Measurements from ENCODE around the gene ROBO4.
A peak's percentile ranks its signal among the peaks of the same experiment; 100 is the strongest.

The ROBO4 gene

DNA sequence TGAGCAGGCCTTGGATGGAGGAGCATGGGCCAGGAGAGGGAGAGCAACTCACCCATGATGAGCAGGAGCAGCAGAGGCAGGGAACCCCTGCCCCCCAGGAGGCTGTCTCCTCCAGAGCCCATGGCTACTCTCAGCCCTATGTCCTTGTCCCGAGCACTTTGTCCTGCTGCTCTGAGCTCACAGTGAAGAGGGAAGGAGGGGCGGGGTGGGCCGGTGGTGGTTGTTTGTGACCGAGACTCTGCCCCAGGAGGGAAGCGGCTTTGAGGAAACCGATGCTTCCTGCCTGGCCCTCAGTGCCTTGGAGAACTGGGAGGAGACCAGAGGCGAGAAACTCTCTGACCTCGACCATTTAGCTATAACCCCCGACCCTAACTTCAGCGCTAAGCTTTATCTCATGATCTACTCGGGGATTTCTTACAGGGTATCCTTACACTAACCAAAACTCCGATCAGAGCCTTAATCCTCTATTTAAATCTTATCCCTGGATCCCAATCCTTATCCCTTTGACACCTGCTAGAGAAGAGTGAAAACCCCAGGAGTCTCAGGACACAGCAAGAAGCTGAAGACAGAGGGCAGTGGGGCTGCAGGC lies at the start of gene ROBO4:
TSS of gene ROBO4 (minus strand) at position 192 of the 589 bp plus-strand sequence. CDS start at position 122, 70 bp downstream.
- no peaks in the 10 kb centered on the region for H3K9me3 Mint-ChIP-seq
- H3K4me1 Mint-ChIP-seq (ENCODE audit: low read depth), result no peaks in the 10 kb centered on the region
- no peak within 1 kb of the TSS for H3K4me3 Mint-ChIP-seq
- no peak within 1 kb of the TSS for H3K27ac Mint-ChIP-seq
- no peaks in the 10 kb centered on the region for H3K36me3 Mint-ChIP-seq (ENCODE audit: low read depth)
- peaks cover 26% of the 10 kb centered on the region for H3K27me3 Mint-ChIP-seq

- H3K27me3 Mint-ChIP-seq, result no peaks in the 10 kb centered on the region
- H3K4me1 Mint-ChIP-seq (ENCODE audit: low read depth), result peaks cover 12% of the 10 kb centered on the region
- H3K9me3 Mint-ChIP-seq, result peaks cover 7% of the 10 kb centered on the region
- H3K36me3 Mint-ChIP-seq (ENCODE audit: low read depth), result peaks cover 11% of the 10 kb centered on the region
- H3K4me3 Mint-ChIP-seq, result no peak overlapping the region
- no peak overlapping the region for H3K27ac Mint-ChIP-seq
Observed at GRCh38 chr11:124946735-124947141, 49.1 kb upstream of the ROBO4 start.

- H3K36me3 Mint-ChIP-seq (ENCODE audit: low read depth), result peaks cover 11% of the 10 kb centered on the region
- H3K4me1 Mint-ChIP-seq (ENCODE audit: low read depth), result peaks cover 12% of the 10 kb centered on the region
- no peak overlapping the region for H3K4me3 Mint-ChIP-seq
- no peaks in the 10 kb centered on the region for H3K27me3 Mint-ChIP-seq
- H3K9me3 Mint-ChIP-seq, result peaks cover 7% of the 10 kb centered on the region
- H3K27ac Mint-ChIP-seq, result no peak overlapping the region
Observed at GRCh38 chr11:124945826-124946225, 48.2 kb upstream of the ROBO4 start.

- Mint-ChIP-seq H3K4me3 (no peak overlapping the region), H3K4me1 (ENCODE audit: low read depth) (peaks cover 12% of the 10 kb centered on the region), H3K27me3 (no peaks in the 10 kb centered on the region), H3K9me3 (peaks cover 7% of the 10 kb centered on the region), H3K36me3 (ENCODE audit: low read depth) (peaks cover 11% of the 10 kb centered on the region), H3K27ac (no peak overlapping the region)
Observed at GRCh38 chr11:124944565-124944964, 46.9 kb upstream of the ROBO4 start.

- Mint-ChIP-seq H3K27ac (peak overlapping the region; percentile 7), H3K4me3 (no peak overlapping the region), H3K4me1 (ENCODE audit: low read depth) (peaks cover 12% of the 10 kb centered on the region), H3K9me3 (peaks cover 6% of the 10 kb centered on the region), H3K27me3 (no peaks in the 10 kb centered on the region), H3K36me3 (ENCODE audit: low read depth) (peaks cover 6% of the 10 kb centered on the region)
Observed at GRCh38 chr11:124943741-124944140, 46.1 kb upstream of the ROBO4 start.

DNA sequence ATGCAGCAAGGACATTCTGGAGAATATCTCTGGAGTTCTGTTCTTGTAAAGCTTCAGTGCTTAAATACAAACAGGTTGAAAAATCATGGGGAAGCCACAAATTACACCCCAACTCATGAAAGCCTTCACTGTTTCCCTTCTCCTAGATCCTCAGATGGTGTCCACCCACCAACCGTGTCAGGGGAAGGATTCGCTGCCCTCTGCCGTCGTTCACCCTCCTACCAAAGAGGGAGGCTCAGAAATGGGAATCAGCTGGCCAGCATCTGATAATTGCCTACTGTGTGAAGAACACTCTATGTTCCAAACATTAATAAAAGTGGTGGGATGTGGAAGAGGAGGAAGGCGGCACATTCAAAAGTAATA lies 45.6 kb upstream of the ROBO4 start:
- Mint-ChIP-seq H3K27ac (no peak overlapping the region), H3K9me3 (peaks cover under 1% of the 10 kb centered on the region), H3K4me3 (no peak overlapping the region), H3K4me1 (ENCODE audit: low read depth) (peaks cover 12% of the 10 kb centered on the region), H3K36me3 (ENCODE audit: low read depth) (peaks cover 1% of the 10 kb centered on the region), H3K27me3 (no peaks in the 10 kb centered on the region)

GRCh38 chr11:124942466-124943253 lies 45.0 kb upstream of the ROBO4 start:
- Mint-ChIP-seq H3K27me3 (no peaks in the 10 kb centered on the region), H3K4me1 (ENCODE audit: low read depth) (peaks cover 12% of the 10 kb centered on the region), H3K27ac (no peak overlapping the region), H3K9me3 (no peaks in the 10 kb centered on the region), H3K4me3 (no peak overlapping the region), H3K36me3 (ENCODE audit: low read depth) (no peaks in the 10 kb centered on the region)

GRCh38 chr11:124941703-124942102 lies 44.0 kb upstream of the ROBO4 start:
- Mint-ChIP-seq H3K9me3 (no peaks in the 10 kb centered on the region), H3K4me3 (no peak overlapping the region), H3K27me3 (no peaks in the 10 kb centered on the region), H3K4me1 (ENCODE audit: low read depth) (peaks cover 12% of the 10 kb centered on the region), H3K27ac (no peak overlapping the region), H3K36me3 (ENCODE audit: low read depth) (no peaks in the 10 kb centered on the region)

DNA sequence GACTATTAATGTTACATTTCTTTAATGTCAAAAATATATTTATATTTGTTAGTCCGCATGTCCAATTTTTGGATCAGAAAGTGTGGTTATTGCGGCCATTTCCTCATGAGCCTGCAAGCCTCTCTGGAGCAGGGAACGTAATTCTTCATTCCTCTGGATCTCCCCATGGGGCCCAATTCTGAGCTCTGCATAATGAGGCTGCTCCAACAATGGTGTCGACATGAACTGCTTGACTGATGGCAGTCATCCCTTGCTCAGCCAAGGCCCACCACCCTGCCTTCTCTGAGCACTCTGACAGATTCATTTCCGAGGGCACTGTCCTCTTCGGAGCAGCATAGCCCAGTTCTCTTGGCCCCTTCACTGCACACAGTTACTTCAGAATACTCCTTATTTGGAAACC lies 41.3 kb upstream of the ROBO4 start:
- H3K36me3 Mint-ChIP-seq (ENCODE audit: low read depth), result no peaks in the 10 kb centered on the region
- no peaks in the 10 kb centered on the region for H3K27me3 Mint-ChIP-seq
- H3K27ac Mint-ChIP-seq, result no peak overlapping the region
- H3K4me1 Mint-ChIP-seq (ENCODE audit: low read depth), result peaks cover 12% of the 10 kb centered on the region
- H3K9me3 Mint-ChIP-seq, result no peaks in the 10 kb centered on the region
- no peak overlapping the region for H3K4me3 Mint-ChIP-seq

DNA sequence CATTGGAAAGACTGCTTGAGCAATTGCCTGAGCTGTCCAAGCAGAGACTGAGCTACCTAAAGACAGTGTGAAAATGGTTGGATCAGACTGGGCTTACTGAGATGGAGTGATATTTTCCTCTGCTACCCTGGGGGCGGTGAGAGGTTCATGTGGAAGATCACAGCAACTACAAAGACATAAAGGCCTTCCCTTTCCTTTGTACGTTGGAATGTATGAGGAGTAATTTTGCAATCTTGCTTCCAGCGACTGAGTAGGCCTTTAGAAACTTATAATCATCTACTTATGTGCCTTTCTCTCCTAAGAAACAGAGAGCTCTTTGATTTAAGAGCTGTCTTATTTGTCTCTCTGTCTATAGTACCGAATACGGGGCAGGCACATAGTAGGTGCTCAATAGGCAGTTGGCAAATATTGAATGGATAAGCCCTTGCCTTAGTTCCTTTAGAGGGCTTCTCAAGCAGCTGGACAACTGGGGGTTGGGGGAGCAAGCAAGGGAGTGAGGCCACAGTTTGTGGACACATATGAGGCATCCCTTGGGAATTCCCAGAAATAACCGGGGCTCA lies 40.6 kb upstream of the ROBO4 start:
- Mint-ChIP-seq H3K27ac (no peak overlapping the region), H3K27me3 (no peaks in the 10 kb centered on the region), H3K4me3 (no peak overlapping the region)

GRCh38 chr11:124937336-124937935 lies 39.8 kb upstream of the ROBO4 start:
- Mint-ChIP-seq H3K36me3 (ENCODE audit: low read depth) (no peaks in the 10 kb centered on the region), H3K4me3 (no peak overlapping the region), H3K27ac (no peak overlapping the region), H3K4me1 (ENCODE audit: low read depth) (no peaks in the 10 kb centered on the region), H3K9me3 (no peaks in the 10 kb centered on the region), H3K27me3 (no peaks in the 10 kb centered on the region)

More for the DNA sequence above, 40.6 kb upstream of the ROBO4 start:
- no peaks in the 10 kb centered on the region for H3K9me3 Mint-ChIP-seq
- peaks cover 6% of the 10 kb centered on the region for H3K4me1 Mint-ChIP-seq (ENCODE audit: low read depth)
- H3K36me3 Mint-ChIP-seq (ENCODE audit: low read depth), result no peaks in the 10 kb centered on the region

GRCh38 chr11:124935548-124936514 lies 38.2 kb upstream of the ROBO4 start, which contains the start of gene HEPACAM:
Gene HEPACAM, minus strand, starts transcription at chr11:124936047. Its CDS starts 41 bp downstream, at chr11:124936006.
- Mint-ChIP-seq H3K9me3 (no peaks in the 10 kb centered on the region), H3K4me3 (no peak within 1 kb of the TSS), H3K27me3 (no peaks in the 10 kb centered on the region), H3K4me1 (ENCODE audit: low read depth) (peaks cover 5% of the 10 kb centered on the region), H3K36me3 (ENCODE audit: low read depth) (no peaks in the 10 kb centered on the region), H3K27ac (no peak within 1 kb of the TSS)

DNA sequence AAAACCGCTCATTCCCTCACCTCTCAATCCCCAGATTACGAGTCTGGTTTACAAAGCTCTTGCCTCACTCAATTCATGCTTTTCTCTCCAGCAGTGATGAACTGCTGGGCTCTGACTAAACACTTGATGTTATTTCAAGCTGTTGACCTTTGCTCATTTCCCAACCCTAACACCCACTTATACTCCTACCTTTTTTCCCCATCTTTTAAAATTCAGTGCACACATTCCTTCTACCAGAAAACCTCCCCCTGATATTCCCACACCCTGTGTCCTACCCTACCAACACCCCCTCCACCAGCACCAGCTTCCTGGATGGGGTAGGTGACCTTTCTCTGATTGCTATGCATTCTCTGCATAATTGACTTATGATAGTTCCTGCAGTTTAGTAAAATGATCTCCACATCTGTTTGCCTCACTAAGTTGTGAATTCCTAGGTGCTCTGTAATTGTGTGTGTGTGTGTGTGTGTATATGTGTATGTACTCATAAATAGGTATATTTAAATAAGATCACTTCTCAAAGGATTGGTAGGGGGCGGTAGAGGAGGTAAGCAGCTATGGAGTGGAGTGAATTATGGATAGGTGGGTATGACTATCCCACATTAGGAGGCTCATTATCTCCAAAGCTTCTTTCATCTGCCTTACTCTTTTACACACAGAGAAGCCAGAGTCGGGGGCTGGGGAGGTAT lies 37.3 kb upstream of the ROBO4 start:
- H3K27ac Mint-ChIP-seq, result no peak overlapping the region
- H3K27me3 Mint-ChIP-seq, result no peaks in the 10 kb centered on the region
- H3K4me3 Mint-ChIP-seq, result no peak overlapping the region
- H3K36me3 Mint-ChIP-seq (ENCODE audit: low read depth), result no peaks in the 10 kb centered on the region
- no peaks in the 10 kb centered on the region for H3K9me3 Mint-ChIP-seq
- H3K4me1 Mint-ChIP-seq (ENCODE audit: low read depth), result peaks cover 9% of the 10 kb centered on the region

GRCh38 chr11:124930799-124931198 lies 33.1 kb upstream of the ROBO4 start:
- Mint-ChIP-seq H3K27me3 (no peaks in the 10 kb centered on the region), H3K4me3 (no peak overlapping the region), H3K9me3 (no peaks in the 10 kb centered on the region), H3K27ac (no peak overlapping the region), H3K36me3 (ENCODE audit: low read depth) (no peaks in the 10 kb centered on the region), H3K4me1 (ENCODE audit: low read depth) (peaks cover 9% of the 10 kb centered on the region)

All from stimulated activated naive CD8-positive, alpha-beta T cell treated with anti-CD3 and anti-CD28 coated beads, Interleukin-15, Interleukin-2, amounts not matched to agents 100 ng/mL and 50 ng/mL, for 24 hours (primary cell).